Measurements from ENCODE around the gene SOX6. TPM values are rescaled to one million over a fixed set of nuclear protein-coding genes. Genes with fewer than 3 reads are reported as not detected.

SOX6 gene
- total and polyA plus RNA-seq, 9 donors = 10.9 to 26.5 (median 17.9) TPM

- WGBS (ENCODE audit: insufficient coverage) = no CpG with 5 or more reads among the region's 3 CpGs
- Histone ChIP-seq H3K36me3 (ENCODE audit: control insufficient read depth, insufficient read depth, low read length) (no peaks in the 10 kb centered on the region), H3K9me3 (replicated peaks; ENCODE audit: control insufficient read depth, low read depth, low read length) (no peaks in the 10 kb centered on the region), H3K4me3 (ENCODE audit: low read length) (no peak overlapping the region), H3K27ac (ENCODE audit: low read length) (no peak overlapping the region), H3K4me1 (ENCODE audit: control insufficient read depth, insufficient read depth, low read length) (no peaks in the 10 kb centered on the region), H3K27me3 (ENCODE audit: control insufficient read depth, insufficient read depth, low read length) (no peaks in the 10 kb centered on the region)
- no peak for DNase-seq
These were observed 70.3 kb downstream of the SOX6 start for GRCh38 chr11:16286095-16286494.

GRCh38 chr11:16280256-16280682 is 76.1 kb downstream of the SOX6 start:
- H3K4me1 ChIP-seq (ENCODE audit: control insufficient read depth, insufficient read depth, low read length) = no peaks in the 10 kb centered on the region
- no peaks in the 10 kb centered on the region for H3K36me3 ChIP-seq (ENCODE audit: control insufficient read depth, insufficient read depth, low read length)
- no peak overlapping the region for H3K4me3 ChIP-seq (ENCODE audit: low read length)
- peak; percentile 66 for DNase-seq
- H3K27me3 ChIP-seq (ENCODE audit: control insufficient read depth, insufficient read depth, low read length) = no peaks in the 10 kb centered on the region
- no peak overlapping the region for H3K27ac ChIP-seq (ENCODE audit: low read length)
- WGBS (ENCODE audit: insufficient coverage) = 51% methylated on average over 3 of the region's 5 CpGs
- H3K9me3 ChIP-seq (replicated peaks; ENCODE audit: control insufficient read depth, low read depth, low read length) = no peaks in the 10 kb centered on the region

GRCh38 chr11:16279524-16279923 is 76.8 kb downstream of the SOX6 start:
- Histone ChIP-seq H3K36me3 (ENCODE audit: control insufficient read depth, insufficient read depth, low read length) (no peaks in the 10 kb centered on the region), H3K4me3 (ENCODE audit: low read length) (no peak overlapping the region)
- DNase-seq = no peak

GRCh38 chr11:16278979-16279378 is 77.4 kb downstream of the SOX6 start:
- Histone ChIP-seq H3K4me1 (ENCODE audit: control insufficient read depth, insufficient read depth, low read length) (no peaks in the 10 kb centered on the region), H3K27me3 (ENCODE audit: control insufficient read depth, insufficient read depth, low read length) (no peaks in the 10 kb centered on the region), H3K9me3 (replicated peaks; ENCODE audit: control insufficient read depth, low read depth, low read length) (no peaks in the 10 kb centered on the region), H3K27ac (ENCODE audit: low read length) (peak overlapping the region; percentile 23), H3K36me3 (ENCODE audit: control insufficient read depth, insufficient read depth, low read length) (no peaks in the 10 kb centered on the region), H3K4me3 (ENCODE audit: low read length) (no peak overlapping the region)
- DNase-seq = peak; percentile 66
- no CpG with 5 or more reads among the region's 1 CpG for WGBS (ENCODE audit: insufficient coverage)

More at GRCh38 chr11:16279524-16279923, 76.8 kb downstream of the SOX6 start:
- no peaks in the 10 kb centered on the region for H3K27me3 ChIP-seq (ENCODE audit: control insufficient read depth, insufficient read depth, low read length)
- H3K4me1 ChIP-seq (ENCODE audit: control insufficient read depth, insufficient read depth, low read length) = no peaks in the 10 kb centered on the region
- no peak overlapping the region for H3K27ac ChIP-seq (ENCODE audit: low read length)
- no peaks in the 10 kb centered on the region for H3K9me3 ChIP-seq (replicated peaks; ENCODE audit: control insufficient read depth, low read depth, low read length)

- WGBS (ENCODE audit: insufficient coverage) = no CpG with 5 or more reads among the region's 2 CpGs
These were observed 78.1 kb downstream of the SOX6 start for GRCh38 chr11:16278273-16278672.

GRCh38 chr11:16276251-16276650 is 80.1 kb downstream of the SOX6 start:
- no CpG with 5 or more reads among the region's 2 CpGs for WGBS (ENCODE audit: insufficient coverage)
- Histone ChIP-seq H3K27ac (ENCODE audit: low read length) (no peak overlapping the region), H3K9me3 (replicated peaks; ENCODE audit: control insufficient read depth, low read depth, low read length) (no peaks in the 10 kb centered on the region), H3K4me1 (ENCODE audit: control insufficient read depth, insufficient read depth, low read length) (no peaks in the 10 kb centered on the region), H3K36me3 (ENCODE audit: control insufficient read depth, insufficient read depth, low read length) (no peaks in the 10 kb centered on the region), H3K4me3 (ENCODE audit: low read length) (no peak overlapping the region), H3K27me3 (ENCODE audit: control insufficient read depth, insufficient read depth, low read length) (no peaks in the 10 kb centered on the region)
- no peak for DNase-seq

More at GRCh38 chr11:16278273-16278672, 78.1 kb downstream of the SOX6 start:
- no peaks in the 10 kb centered on the region for H3K27me3 ChIP-seq (ENCODE audit: control insufficient read depth, insufficient read depth, low read length)
- no peaks in the 10 kb centered on the region for H3K36me3 ChIP-seq (ENCODE audit: control insufficient read depth, insufficient read depth, low read length)
- H3K9me3 ChIP-seq (replicated peaks; ENCODE audit: control insufficient read depth, low read depth, low read length) = no peaks in the 10 kb centered on the region
- H3K27ac ChIP-seq (ENCODE audit: low read length) = no peak overlapping the region
- no peaks in the 10 kb centered on the region for H3K4me1 ChIP-seq (ENCODE audit: control insufficient read depth, insufficient read depth, low read length)
- no peak overlapping the region for H3K4me3 ChIP-seq (ENCODE audit: low read length)
- no peak for DNase-seq

GRCh38 chr11:16271258-16271657 is 85.1 kb downstream of the SOX6 start:
- H3K4me1 ChIP-seq (ENCODE audit: control insufficient read depth, insufficient read depth, low read length) = no peaks in the 10 kb centered on the region
- no CpG with 5 or more reads among the region's 1 CpG for WGBS (ENCODE audit: insufficient coverage)
- H3K27ac ChIP-seq (ENCODE audit: low read length) = no peak overlapping the region
- no peak overlapping the region for H3K4me3 ChIP-seq (ENCODE audit: low read length)
- no peaks in the 10 kb centered on the region for H3K27me3 ChIP-seq (ENCODE audit: control insufficient read depth, insufficient read depth, low read length)
- no peaks in the 10 kb centered on the region for H3K36me3 ChIP-seq (ENCODE audit: control insufficient read depth, insufficient read depth, low read length)
- H3K9me3 ChIP-seq (replicated peaks; ENCODE audit: control insufficient read depth, low read depth, low read length) = peaks cover 4% of the 10 kb centered on the region
- DNase-seq = no peak

GRCh38 chr11:16266021-16266420 is 90.3 kb downstream of the SOX6 start:
- peaks cover 4% of the 10 kb centered on the region for H3K9me3 ChIP-seq (replicated peaks; ENCODE audit: control insufficient read depth, low read depth, low read length)
- DNase-seq = no peak
- H3K27me3 ChIP-seq (ENCODE audit: control insufficient read depth, insufficient read depth, low read length) = no peaks in the 10 kb centered on the region
- no peaks in the 10 kb centered on the region for H3K4me1 ChIP-seq (ENCODE audit: control insufficient read depth, insufficient read depth, low read length)
- H3K4me3 ChIP-seq (ENCODE audit: low read length) = no peak overlapping the region
- H3K36me3 ChIP-seq (ENCODE audit: control insufficient read depth, insufficient read depth, low read length) = no peaks in the 10 kb centered on the region
- H3K27ac ChIP-seq (ENCODE audit: low read length) = no peak overlapping the region

- H3K4me1 ChIP-seq (ENCODE audit: control insufficient read depth, insufficient read depth, low read length) = no peaks in the 10 kb centered on the region
- WGBS (ENCODE audit: insufficient coverage) = 33% methylated on average over 2 of the region's 3 CpGs
- H3K9me3 ChIP-seq (replicated peaks; ENCODE audit: control insufficient read depth, low read depth, low read length) = peaks cover 3% of the 10 kb centered on the region
- no peaks in the 10 kb centered on the region for H3K36me3 ChIP-seq (ENCODE audit: control insufficient read depth, insufficient read depth, low read length)
- no peak overlapping the region for H3K27ac ChIP-seq (ENCODE audit: low read length)
- H3K27me3 ChIP-seq (ENCODE audit: control insufficient read depth, insufficient read depth, low read length) = no peaks in the 10 kb centered on the region
- DNase-seq = peak; percentile 43
- H3K4me3 ChIP-seq (ENCODE audit: low read length) = no peak overlapping the region
These were observed 91.3 kb downstream of the SOX6 start for GRCh38 chr11:16265022-16265421.

GRCh38 chr11:16262645-16262955 is 93.7 kb downstream of the SOX6 start:
- no peaks in the 10 kb centered on the region for H3K4me1 ChIP-seq (ENCODE audit: control insufficient read depth, insufficient read depth, low read length)
- no peaks in the 10 kb centered on the region for H3K9me3 ChIP-seq (replicated peaks; ENCODE audit: control insufficient read depth, low read depth, low read length)

GRCh38 chr11:16261836-16262644 is 94.3 kb downstream of the SOX6 start:
- DNase-seq = no peak
- Histone ChIP-seq H3K27me3 (ENCODE audit: control insufficient read depth, insufficient read depth, low read length) (no peaks in the 10 kb centered on the region), H3K27ac (ENCODE audit: low read length) (no peak overlapping the region), H3K36me3 (ENCODE audit: control insufficient read depth, insufficient read depth, low read length) (no peaks in the 10 kb centered on the region), H3K9me3 (replicated peaks; ENCODE audit: control insufficient read depth, low read depth, low read length) (no peaks in the 10 kb centered on the region), H3K4me3 (ENCODE audit: low read length) (no peak overlapping the region), H3K4me1 (ENCODE audit: control insufficient read depth, insufficient read depth, low read length) (no peaks in the 10 kb centered on the region)
- WGBS (ENCODE audit: insufficient coverage) = no CpG with 5 or more reads among the region's 3 CpGs

More at GRCh38 chr11:16262645-16262955, 93.7 kb downstream of the SOX6 start:
- Histone ChIP-seq H3K36me3 (ENCODE audit: control insufficient read depth, insufficient read depth, low read length) (no peaks in the 10 kb centered on the region), H3K27me3 (ENCODE audit: control insufficient read depth, insufficient read depth, low read length) (no peaks in the 10 kb centered on the region), H3K4me3 (ENCODE audit: low read length) (no peak overlapping the region), H3K27ac (ENCODE audit: low read length) (no peak overlapping the region)
- DNase-seq = no peak

Data from muscle of leg (tissue), 11 donors.